Thymus (tissue), 11 donors: ENCODE results near the gene CNEP1R1. TPM values are rescaled to one million over a fixed set of nuclear protein-coding genes. Genes with fewer than 3 reads are reported as not detected.

Experiments used
- DNase-seq, 9 donors: peaks; one replicate each; pipeline ENCODE4 v3.0.0-alpha.2; 2013; ENCODE audit warnings: low spot score in 9 of 9, low read depth in 6 of 9, missing footprints in 1 of 9
- H3K27ac ChIP-seq, 2 donors: one replicate each; pipeline ENCODE4 v1.5.1; 2013; ENCODE audit warnings: control low read depth in 1 of 2, low read depth in 1 of 2, low read length in 1 of 2, mild to moderate bottlenecking in 1 of 2, moderate library complexity in 1 of 2
- H3K27me3 ChIP-seq, 2 donors: one replicate each; pipeline ENCODE4 v1.5.1; 2013; ENCODE audit warnings: low read length in 1 of 2; ENCODE audit not compliant: control insufficient read depth in 2 of 2, insufficient read depth in 1 of 2
- H3K36me3 ChIP-seq, 2 donors: one replicate each; pipeline ENCODE4 v1.5.1; 2013; ENCODE audit warnings: low read length in 1 of 2, mild to moderate bottlenecking in 1 of 2, moderate library complexity in 1 of 2; ENCODE audit not compliant: control insufficient read depth in 2 of 2, insufficient read depth in 2 of 2
- H3K4me1 ChIP-seq, 2 donors: one replicate each; pipeline ENCODE4 v1.5.1; 2013; ENCODE audit warnings: low read length in 2 of 2; ENCODE audit not compliant: control insufficient read depth in 2 of 2, insufficient read depth in 2 of 2
- H3K4me3 ChIP-seq, 2 donors: one replicate each; pipeline ENCODE4 v1.5.1; 2013; ENCODE audit warnings: low read length in 2 of 2, control low read depth in 1 of 2, mild to moderate bottlenecking in 1 of 2
- H3K9me3 ChIP-seq, 2 donors: one replicate each; pipeline ENCODE4 v1.5.1; 2013; ENCODE audit warnings: low read length in 1 of 2, mild to moderate bottlenecking in 1 of 2; ENCODE audit not compliant: control insufficient read depth in 2 of 2, insufficient read depth in 1 of 2
- WGBS: extraction: QIAGEN DNeasy Blood & Tissue Kit; methylation state at CpG from one replicate; pipeline ENCODE4 v1.1.7; 2013; 5-methylcytosine and 5-hydroxymethylcytosine counted together
- polyA plus RNA-seq: library from polyadenylated mRNA; stranded (reverse); fragments of 200-250 nt; gene quantifications from one replicate; pipeline ENCODE4 v1.2.3, GENCODE V29; 2013
- total RNA-seq: library from RNA; stranded (reverse); fragments of 120-200 nt; gene quantifications from one replicate; pipeline ENCODE4 v1.2.4, GENCODE V29; 2013
- donor health status: healthy.

CNEP1R1 gene
- total and polyA plus RNA-seq, 2 donors: 12.7 to 18.5 TPM

DNA sequence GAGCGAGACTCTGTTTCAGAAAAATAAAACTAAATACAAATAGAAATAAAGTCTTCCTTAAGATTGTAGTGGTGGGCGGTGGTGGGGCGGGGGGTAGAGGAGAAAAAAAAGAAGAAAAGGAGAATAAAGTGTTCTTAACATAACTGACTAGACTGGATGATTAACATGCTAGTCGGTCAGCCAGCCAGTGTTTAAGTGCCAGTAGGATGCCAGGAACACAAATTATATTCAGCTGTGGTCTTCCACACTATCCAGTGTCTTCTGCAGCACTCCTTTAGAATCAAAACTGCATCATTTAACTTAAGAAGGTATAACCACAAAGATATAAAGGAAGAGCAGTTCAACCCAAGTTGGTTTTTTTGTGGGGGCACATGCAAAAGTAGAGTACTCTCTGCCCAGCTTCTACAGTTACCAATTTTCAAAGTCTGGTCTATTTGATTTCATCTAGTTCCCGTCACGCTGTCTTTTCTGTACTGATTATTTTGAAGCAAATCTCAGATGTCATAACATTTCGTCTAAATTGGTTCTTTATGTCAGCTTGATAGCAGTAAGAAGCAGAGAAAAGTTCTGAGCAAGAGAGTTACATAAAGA, 56.5 kb downstream of the CNEP1R1 start:
- Histone ChIP-seq H3K4me3 (no peak overlapping the region), H3K4me1 (no peaks in the 10 kb centered on the region), H3K27me3 (no peaks in the 10 kb centered on the region), H3K9me3 (no peaks in the 10 kb centered on the region), H3K36me3 (peaks cover 38 to 43% of the 10 kb centered on the region in 2 donors), H3K27ac (no peak overlapping the region)
- no peak for DNase-seq
- WGBS: 87% methylated on average over 7 of the region's 7 CpGs

DNA sequence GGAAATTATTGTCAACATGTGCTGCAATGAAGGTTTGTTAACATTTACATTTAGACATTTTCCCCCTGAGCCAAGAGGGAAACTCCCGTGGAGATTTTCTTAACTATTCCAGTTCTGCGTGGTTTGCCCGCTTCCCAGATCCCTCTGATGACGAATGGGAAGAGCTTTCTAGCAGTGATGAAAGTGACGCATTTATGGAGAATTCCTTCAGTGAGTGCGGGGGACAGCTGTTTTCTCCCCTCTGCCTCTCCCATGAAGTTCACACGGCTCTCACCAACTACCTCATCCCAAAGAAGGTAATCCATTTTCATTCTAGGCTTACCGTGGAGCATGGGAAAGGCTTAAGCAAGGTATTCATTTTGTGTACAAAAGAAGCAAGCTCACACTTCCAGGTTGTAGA, 59.0 kb downstream of the CNEP1R1 start:
- WGBS: 97% methylated on average over 8 of the region's 8 CpGs
- no peak overlapping the region for H3K27ac ChIP-seq
- no peak for DNase-seq
- no peaks in the 10 kb centered on the region for H3K4me1 ChIP-seq
- no peaks in the 10 kb centered on the region for H3K9me3 ChIP-seq
- H3K36me3 ChIP-seq: peaks cover 42 to 49% of the 10 kb centered on the region in 2 donors
- H3K27me3 ChIP-seq: no peaks in the 10 kb centered on the region
- no peak overlapping the region for H3K4me3 ChIP-seq

DNA sequence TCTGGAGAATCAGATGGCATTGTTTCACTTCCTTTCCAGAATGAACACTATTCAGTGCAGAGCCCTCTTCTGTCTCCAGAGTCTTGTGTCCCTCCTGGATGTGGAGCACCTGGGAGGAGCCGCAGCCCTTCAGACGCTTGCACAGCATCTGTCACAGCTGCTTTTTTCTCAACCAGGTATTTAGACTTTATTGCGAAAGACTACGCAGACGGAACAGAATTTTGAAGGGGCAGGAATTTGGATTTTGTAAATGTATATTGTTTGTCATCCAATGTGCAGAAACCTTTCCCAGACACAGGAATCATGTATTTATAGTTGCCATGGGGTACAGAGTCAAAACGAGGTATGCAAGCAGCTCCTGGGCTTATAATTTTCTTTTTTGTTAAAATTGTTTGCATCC, 61.2 kb downstream of the CNEP1R1 start:
- over 99% methylated on average over 6 of the region's 6 CpGs for WGBS
- Histone ChIP-seq H3K36me3 (peaks cover 27 to 41% of the 10 kb centered on the region in 2 donors), H3K9me3 (no peaks in the 10 kb centered on the region), H3K4me1 (no peaks in the 10 kb centered on the region), H3K27me3 (no peaks in the 10 kb centered on the region), H3K4me3 (no peak overlapping the region), H3K27ac (no peak overlapping the region)
- no peak for DNase-seq

Other genes with a start within 250 kb of the CNEP1R1 start
- gene ZNF423, start 169.1 kb upstream of the CNEP1R1 start, total RNA-seq: 1.6 TPM
- 0.52 TPM for gene ZNF423, start 169.1 kb upstream of the CNEP1R1 start, polyA plus RNA-seq
- 26.9 TPM for gene HEATR3, start 40.7 kb downstream of the CNEP1R1 start, total RNA-seq
- 20.0 TPM for gene HEATR3, start 40.7 kb downstream of the CNEP1R1 start, polyA plus RNA-seq
- gene TENT4B, start 128.1 kb downstream of the CNEP1R1 start, total RNA-seq: 7.8 TPM
- 8.1 TPM for gene TENT4B, start 128.1 kb downstream of the CNEP1R1 start, polyA plus RNA-seq
- gene ADCY7, start 241.3 kb downstream of the CNEP1R1 start, total RNA-seq: 30.9 TPM
- gene ADCY7, start 241.3 kb downstream of the CNEP1R1 start, polyA plus RNA-seq: 23.1 TPM